Endothelial cell of umbilical vein (primary cell): Measurements from ENCODE around the gene HAGH. TPM values are rescaled to one million over a fixed set of nuclear protein-coding genes. Genes with fewer than 3 reads are reported as not detected.

Source experiments
- BruUV-seq: library from RNA; stranded (reverse); fragments of 400-500 nt; replicated peaks from 2 replicates; lab custom pipeline; 2021; lab: Mats Ljungman, UMichigan
- CTCF ChIA-PET: fragments of 300-600, 350-600 bp; sonication (Branson Sonifier 250); formaldehyde crosslinking; loops from one replicate; lab custom pipeline; 2021; ENCODE audit warnings: antibody characterized with exemption, inconsistent platforms; lab: Charles Lee
- POLR2A ChIA-PET: fragments of 300-600, 350-600 bp; sonication (Branson Sonifier 250); formaldehyde crosslinking; loops from one replicate; lab custom pipeline; 2021; ENCODE audit warnings: antibody characterized with exemption, inconsistent platforms; lab: Charles Lee
- DNase-seq: peaks from one replicate; pipeline ENCODE4 v3.0.0-alpha.2; 2011; ENCODE audit warnings: low read depth, low spot score
- FAIRE-seq: peaks from 2 replicates; lab custom pipeline; 2011; peaks lifted over from hg19 to GRCh38; lab: Jason Lieb, UNC
- H2AFZ ChIP-seq: 2 replicates; pipeline ENCODE4 v1.6.0; 2012; ENCODE audit warnings: low read depth, low read length, control low read depth, inconsistent platforms
- H3K27ac ChIP-seq: 2 replicates; pipeline ENCODE4 v1.5.1; 2011; ENCODE audit warnings: low read depth, mild to moderate bottlenecking, control low read depth, low read length, moderate library complexity; ENCODE audit not compliant: insufficient read depth
- H3K27me3 ChIP-seq, 2 experiments: 2 replicates each; pipeline versions ENCODE4 v1.6.0 to v1.6.1; 2011; ENCODE audit warnings: low read length in 2 of 2, mixed read lengths in 1 of 2; ENCODE audit not compliant: control insufficient read depth in 2 of 2, insufficient read depth in 2 of 2
- H3K36me3 ChIP-seq, 2 experiments: 2 replicates in 1 of 2; 3 replicates in 1 of 2; pipeline ENCODE4 v1.5.1; 2011; ENCODE audit warnings: low read length in 2 of 2, mild to moderate bottlenecking in 1 of 2, moderate library complexity in 1 of 2; ENCODE audit not compliant: control insufficient read depth in 2 of 2, insufficient read depth in 2 of 2; ENCODE audit errors: extremely low read depth in 1 of 2
- H3K4me1 ChIP-seq: 3 replicates; pipeline ENCODE4 v1.5.1; 2011; ENCODE audit warnings: mild to moderate bottlenecking, low read length; ENCODE audit not compliant: control insufficient read depth, insufficient read depth; ENCODE audit errors: extremely low read depth
- H3K4me2 ChIP-seq: 2 replicates; pipeline ENCODE4 v1.6.1; 2011; ENCODE audit warnings: low read length, control low read depth, mixed read lengths; ENCODE audit not compliant: insufficient read depth
- H3K4me3 ChIP-seq, 3 experiments: fragments of 200-600 bp in 1 of 3; sonication (generic), shearing (Covaris generic) in 1 of 3; replicated peaks in 1 of 3; 2 replicates each; pipeline ENCODE4 v1.5.1; 2011 to 2016; ENCODE audit warnings: control low read depth in 3 of 3, low read length in 3 of 3, mild to moderate bottlenecking in 2 of 3, inconsistent platforms in 1 of 3, low read depth in 1 of 3, moderate library complexity in 1 of 3; ENCODE audit not compliant: insufficient read depth in 1 of 3
- H3K79me2 ChIP-seq: 2 replicates; pipeline ENCODE4 v1.6.0; 2012; ENCODE audit warnings: low read length, inconsistent platforms; ENCODE audit not compliant: control insufficient read depth, insufficient read depth
- H3K9ac ChIP-seq: replicated peaks from 2 replicates; pipeline ENCODE3; 2011; ENCODE audit warnings: low read length, control low read depth; ENCODE audit not compliant: insufficient read depth; ENCODE audit errors: extremely low read depth
- H3K9me1 ChIP-seq: replicated peaks from 3 replicates; pipeline ENCODE4 v1.6.0; 2011; ENCODE audit warnings: mild to moderate bottlenecking, low read length; ENCODE audit not compliant: control insufficient read depth, insufficient read depth; ENCODE audit errors: extremely low read depth
- H3K9me3 ChIP-seq: replicated peaks from 2 replicates; pipeline ENCODE4 v1.5.1; 2012; ENCODE audit warnings: low read length, inconsistent platforms; ENCODE audit not compliant: control insufficient read depth, insufficient read depth
- H4K20me1 ChIP-seq: replicated peaks from 2 replicates; pipeline ENCODE3; 2011; ENCODE audit warnings: mild to moderate bottlenecking, low read length; ENCODE audit not compliant: control insufficient read depth, insufficient read depth; ENCODE audit errors: extremely low read depth
- CTCF ChIP-seq, 2 donors: IDR thresholded peaks; 1 replicate in 1 of 2; 2 replicates in 1 of 2; pipeline ENCODE4 v1.5.1; 2011; ENCODE audit warnings: low read length in 2 of 2, mild to moderate bottlenecking in 2 of 2, moderate library complexity in 2 of 2, control low read depth in 1 of 2, inconsistent platforms in 1 of 2, low read depth in 1 of 2; ENCODE audit not compliant: insufficient read depth in 1 of 2; ENCODE audit errors: extremely low read depth in 1 of 2
- EZH2 ChIP-seq: IDR thresholded peaks from 2 replicates; pipeline ENCODE4 v1.6.1; 2012; ENCODE audit warnings: borderline replicate concordance, low read depth, mild to moderate bottlenecking, moderate library complexity, low read length, inconsistent platforms; ENCODE audit not compliant: severe bottlenecking
- FOS ChIP-seq: IDR thresholded peaks from 2 replicates; pipeline ENCODE4 v1.6.1; 2011; ENCODE audit warnings: mild to moderate bottlenecking, low read length, moderate library complexity, borderline replicate concordance; ENCODE audit not compliant: insufficient read depth
- GATA2 ChIP-seq: IDR thresholded peaks from 2 replicates; pipeline ENCODE4 v1.7.0; 2011; ENCODE audit warnings: low read depth, mild to moderate bottlenecking, moderate library complexity, mixed read lengths, low read length; ENCODE audit not compliant: insufficient read length, insufficient read depth
- JUN ChIP-seq: IDR thresholded peaks from 2 replicates; pipeline ENCODE4 v1.6.1; 2011; ENCODE audit warnings: borderline replicate concordance, low read depth; ENCODE audit not compliant: insufficient read length, insufficient read depth
- MAX ChIP-seq: IDR thresholded peaks from 2 replicates; pipeline ENCODE4 v1.6.1; 2011; ENCODE audit not compliant: insufficient read depth, insufficient read length
- MYC ChIP-seq: IDR thresholded peaks from one replicate; pipeline ENCODE4 v1.6.1; 2011; ENCODE audit warnings: mild to moderate bottlenecking, low read depth, low read length
- POLR2A ChIP-seq: IDR thresholded peaks from 2 replicates; pipeline ENCODE4 v1.6.1; 2012; ENCODE audit warnings: low read depth, mild to moderate bottlenecking, control low read depth, low read length
- POLR2AphosphoS5 ChIP-seq: IDR thresholded peaks from 2 replicates; pipeline ENCODE4 v1.6.1; 2012; ENCODE audit warnings: low read depth, mild to moderate bottlenecking, control low read depth, low read length, moderate library complexity; ENCODE audit not compliant: insufficient read depth
- dilution Hi-C: fragments of 300-500 bp; cut with MboI; formaldehyde crosslinking; loops from one replicate; pipeline ENCODE4 v1.15.0; 2019; ENCODE audit warnings: low sequenced_read_pairs; ENCODE audit not compliant: extremely low pct_ligation_motif_present
- intact Hi-C: fragments of 100-400 bp; cut with micrococcal nuclease; formaldehyde crosslinking; loops from one replicate; pipeline ENCODE4 v1.10.0; 2022
- polyA plus RNA-seq, 4 experiments: library from polyadenylated mRNA; depleted of rRNA in 3 of 4; stranded (reverse) in 3 of 4; unstranded in 1 of 4; fragments of >200 nt; gene quantifications; 2 replicates each; pipeline versions ENCODE4 v1.2.1 to v1.2.3, GENCODE V29; 2011 to 2012; ENCODE audit warnings: missing spikeins in 1 of 4
- total RNA-seq: library from RNA; stranded (reverse); gene quantifications from 2 replicates; pipeline ENCODE4 v1.2.3, GENCODE V29; 2021

HAGH gene
- total and polyA plus RNA-seq, 2 donors (not counting 3 experiments of a cell fraction or from before 2014, with no cell fraction given): 54.3 to 84.2 TPM

- Histone ChIP-seq H4K20me1 (no peaks in the 10 kb centered on the region), H3K9ac (no peak overlapping the region), H3K27ac (no peak overlapping the region), H3K36me3 (peaks cover 0 to 45% of the 10 kb centered on the region in 2 experiments), H3K9me3 (no peaks in the 10 kb centered on the region), H3K79me2 (peaks cover 14% of the 10 kb centered on the region), H3K4me3 (no peak overlapping the region), H3K4me1 (peaks cover 14% of the 10 kb centered on the region), H3K4me2 (no peak overlapping the region), H3K9me1 (no peaks in the 10 kb centered on the region), H2AFZ (no peak overlapping the region), H3K27me3 (no peaks in the 10 kb centered on the region)
- no peak for TF ChIP-seq EZH2
- TF ChIP-seq MAX: no peak
- no peak for TF ChIP-seq FOS
- TF ChIP-seq JUN: no peak
- no peak for TF ChIP-seq GATA2
- peak; percentile 13 for TF ChIP-seq POLR2AphosphoS5
- TF ChIP-seq POLR2A: peak; percentile 47
- no peak for TF ChIP-seq MYC
- TF ChIP-seq CTCF (IDR thresholded peaks at IDR 0.05; ENCODE audit: extremely low read depth in 1 of 2, insufficient read depth in 1 of 2, low read depth in 1 of 2, low read length in 2 of 2): no peak
- CTCF ChIA-PET: no interaction called here
- FAIRE-seq: no peak
- dilution Hi-C loops (no loop called here), intact Hi-C loops (loop anchor here (5.0 to 10.0 kb wide), 2 partner anchors 358 to 475 kb away; partner anchors contain the start of genes UBE2I and UQCC4)
- POLR2A ChIA-PET: no interaction called here
- no peak for DNase-seq
- BruUV-seq: no TSS peak
These were observed 46.6 kb downstream of the HAGH start for GRCh38 chr16:1779741-1780676.
